GM10847 (cell line): ENCODE results near the gene SLC16A4.

Experiments
- POLR2A ChIP-seq: IDR thresholded peaks from 2 replicates; pipeline ENCODE4 v1.6.1; 2011; ENCODE audit not compliant: insufficient read length; ENCODE audit errors: extremely low read depth

The SLC16A4 gene

DNA sequence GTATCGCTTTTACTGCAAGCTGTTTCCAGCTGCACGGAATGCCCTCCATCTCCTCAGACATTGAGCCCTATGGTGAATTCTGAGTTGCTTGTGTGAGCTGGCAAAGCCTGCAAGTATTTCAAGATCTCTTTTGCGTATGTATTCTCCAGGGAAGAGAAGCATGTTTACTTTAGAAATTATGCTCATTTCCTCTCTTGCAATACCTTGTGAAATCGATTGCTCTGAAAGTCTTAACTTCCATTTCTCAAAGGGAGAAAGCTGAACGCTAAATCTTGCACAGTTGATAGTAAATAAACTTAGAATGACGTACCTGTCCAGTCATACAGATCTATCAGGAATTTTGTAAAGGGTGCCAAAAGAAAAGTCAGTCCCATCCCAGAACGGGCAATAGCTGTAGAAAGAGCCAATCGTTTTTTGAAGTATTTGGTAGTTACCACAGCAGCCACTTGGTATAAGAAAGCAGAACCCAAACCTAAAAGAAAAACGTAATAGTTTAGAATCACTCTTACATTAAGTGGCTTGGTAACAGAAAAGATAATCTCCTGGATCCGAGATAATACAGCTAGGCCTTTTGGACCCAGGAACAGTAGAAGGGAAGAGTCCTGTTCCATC is 10.0 kb downstream of the SLC16A4 start:
- TF ChIP-seq POLR2A: no peak

DNA sequence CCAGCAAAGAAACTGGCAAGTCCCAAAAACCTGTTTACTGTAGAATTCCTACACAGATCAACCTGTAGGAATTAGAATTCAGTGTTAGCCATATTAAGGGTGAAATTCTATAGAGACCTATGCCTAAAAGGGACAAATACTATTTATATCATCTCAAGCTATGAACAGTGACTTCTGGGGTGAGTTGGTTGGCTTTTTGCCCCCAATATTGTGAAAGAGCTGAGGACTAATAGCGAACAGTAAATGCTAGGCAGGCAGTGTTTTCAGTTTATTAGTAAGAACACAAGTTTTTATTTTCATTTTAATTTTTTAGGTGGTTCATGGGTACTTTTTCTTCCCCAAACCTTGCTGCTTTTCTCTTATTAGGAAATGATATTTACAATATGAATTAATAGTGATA is 15.3 kb downstream of the SLC16A4 start:
- no peak for TF ChIP-seq POLR2A

DNA sequence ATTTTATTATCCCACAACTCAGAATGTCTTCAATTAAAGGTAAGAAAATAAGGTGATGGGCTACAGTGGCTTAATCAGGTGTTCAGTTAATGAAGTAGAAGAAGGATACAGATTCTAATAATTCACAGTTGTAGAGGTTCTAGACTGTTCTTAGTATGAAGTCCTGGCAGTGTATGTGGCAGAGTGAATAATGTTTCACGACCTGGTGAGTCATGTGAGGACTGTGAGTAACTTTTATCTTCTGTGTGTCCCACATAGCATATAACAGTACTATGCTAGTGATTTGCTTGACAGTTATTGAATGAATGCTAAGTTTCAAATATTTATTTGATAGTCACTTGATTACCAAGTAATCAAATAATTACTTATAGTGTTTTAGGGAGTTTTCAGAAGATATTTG is 20.0 kb downstream of the SLC16A4 start:
- TF ChIP-seq POLR2A: no peak

DNA sequence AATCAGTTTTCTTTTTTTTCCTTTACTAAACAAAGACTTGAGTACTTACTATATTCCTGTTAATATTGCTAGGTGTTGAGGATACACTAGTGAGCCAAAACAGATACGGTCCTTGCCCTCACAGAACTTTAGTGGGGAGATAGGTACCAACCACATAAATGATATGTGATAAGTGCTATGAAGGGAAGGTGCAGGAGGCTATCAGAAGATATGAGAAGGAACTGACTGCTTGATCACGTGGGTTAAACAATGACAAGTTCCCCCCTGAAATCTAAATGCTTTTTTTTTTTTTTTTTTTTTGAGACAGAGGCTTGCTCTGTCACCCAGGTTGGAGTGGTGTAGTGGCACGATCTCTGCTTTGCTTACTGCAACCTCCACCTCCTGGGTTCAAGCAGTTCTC is 26.6 kb downstream of the SLC16A4 start:
- TF ChIP-seq POLR2A: no peak

DNA sequence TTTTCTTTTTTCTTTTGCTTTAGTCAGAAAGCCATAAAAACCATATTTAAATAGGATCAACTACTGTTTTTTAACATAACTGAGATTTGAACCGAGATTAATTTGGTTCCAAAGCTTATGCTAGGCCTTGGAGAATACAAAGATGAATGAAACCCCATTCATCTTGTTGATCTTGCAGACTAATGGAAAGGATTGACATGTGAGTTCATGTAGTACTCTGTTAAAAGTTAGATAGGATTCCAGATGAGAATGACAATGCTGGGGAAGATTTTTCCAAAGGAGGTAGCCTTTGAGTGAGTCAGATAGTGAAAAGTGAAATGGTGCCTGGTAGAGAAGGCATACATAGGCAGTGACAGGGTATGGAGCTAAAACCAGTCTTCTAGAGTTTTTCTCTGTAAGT is 29.0 kb downstream of the SLC16A4 start:
- TF ChIP-seq POLR2A: no peak

DNA sequence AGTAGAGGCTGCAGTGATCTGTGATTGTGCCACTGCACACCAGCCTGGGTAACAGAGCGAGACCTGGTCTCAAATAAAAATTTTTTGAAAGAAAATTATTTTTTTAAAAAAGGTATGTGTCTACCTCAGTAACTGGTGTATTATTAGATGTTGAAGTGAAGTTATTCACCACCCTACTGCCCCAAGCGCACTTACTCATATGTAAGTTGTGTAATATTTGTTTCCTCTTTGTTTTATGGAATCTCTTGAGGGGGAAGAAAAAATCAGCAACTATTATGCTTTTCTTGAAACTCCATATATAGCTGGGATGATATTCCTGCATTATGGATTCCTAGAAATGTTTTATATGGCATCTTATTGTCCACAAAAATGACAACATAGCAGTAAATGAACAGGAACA is 30.4 kb downstream of the SLC16A4 start:
- no peak for TF ChIP-seq POLR2A

DNA sequence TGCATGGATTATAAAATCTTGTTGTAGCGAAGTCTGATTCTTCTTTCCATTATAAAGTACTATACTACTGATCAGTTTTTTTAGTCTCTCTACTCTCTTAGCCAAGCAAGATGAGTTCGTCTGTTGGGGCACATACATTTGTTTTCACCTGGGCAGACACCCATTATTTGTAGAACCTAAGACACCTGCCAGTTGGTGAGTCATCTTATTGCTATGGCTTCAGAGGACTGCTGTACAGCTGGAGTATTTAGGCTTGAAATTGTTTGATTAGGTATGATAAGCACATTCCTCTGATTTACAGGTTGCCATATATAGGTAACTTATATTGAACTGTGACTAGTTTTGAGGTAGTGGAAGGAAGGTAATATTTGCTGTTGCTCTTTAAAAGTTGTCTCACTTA is 34.4 kb downstream of the SLC16A4 start:
- no peak for TF ChIP-seq POLR2A

DNA sequence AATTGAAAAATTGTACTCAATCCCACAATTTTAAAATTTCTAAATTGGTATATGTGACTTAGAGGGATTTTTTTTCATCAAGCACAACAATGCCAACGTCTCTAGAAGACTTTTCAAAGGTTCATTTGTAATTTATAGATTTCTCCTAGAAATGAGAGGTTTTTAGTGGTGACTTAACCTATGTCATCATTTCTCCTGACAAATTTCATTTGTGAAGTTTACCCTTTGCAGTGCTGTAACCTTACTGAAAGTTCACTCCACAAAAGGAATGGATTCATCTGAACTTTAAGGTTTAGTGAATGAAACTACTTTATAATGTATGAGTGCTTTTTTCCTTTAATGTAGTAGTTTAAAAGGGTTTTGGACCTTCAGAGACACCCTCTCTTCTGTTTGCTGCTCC is 35.5 kb downstream of the SLC16A4 start:
- TF ChIP-seq POLR2A: no peak

DNA sequence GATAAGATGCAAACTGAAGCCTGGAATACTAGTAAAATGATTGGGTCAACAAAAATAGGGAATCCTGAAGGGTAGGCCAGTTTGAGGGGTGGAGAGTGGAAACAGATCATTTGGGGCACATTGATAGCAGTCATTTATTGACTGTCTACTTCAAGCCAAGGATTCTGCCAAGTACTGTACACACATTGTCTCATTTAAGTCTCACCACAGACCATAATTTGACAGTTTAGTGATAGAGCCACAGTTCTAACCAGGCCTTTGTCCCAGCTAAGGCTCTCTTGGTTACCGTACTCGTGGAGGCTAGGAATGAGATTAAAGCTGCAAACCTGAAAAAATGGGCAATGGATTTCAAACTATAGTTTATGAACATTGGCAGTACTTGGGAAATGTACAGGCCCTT is 40.5 kb downstream of the SLC16A4 start:
- no peak for TF ChIP-seq POLR2A

DNA sequence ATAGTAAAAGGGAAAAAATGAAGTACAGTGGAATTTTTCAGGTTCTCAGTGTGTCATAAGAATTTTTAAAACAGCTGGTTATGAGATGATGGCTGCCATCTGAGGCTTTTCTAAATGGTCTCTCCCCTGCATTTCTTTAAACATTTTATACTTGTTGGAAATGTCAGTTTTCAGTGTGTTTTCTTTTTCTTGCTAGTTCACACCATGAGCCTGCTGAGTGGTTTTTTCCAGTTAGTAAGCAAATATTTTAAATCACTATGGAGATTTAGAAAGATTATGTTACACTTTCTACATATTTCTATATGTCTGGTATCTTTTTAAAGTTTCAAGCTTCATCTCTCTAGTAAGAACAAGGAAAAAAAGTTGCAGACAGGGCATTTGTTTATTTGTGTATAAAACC is 42.1 kb downstream of the SLC16A4 start:
- no peak for TF ChIP-seq POLR2A

DNA sequence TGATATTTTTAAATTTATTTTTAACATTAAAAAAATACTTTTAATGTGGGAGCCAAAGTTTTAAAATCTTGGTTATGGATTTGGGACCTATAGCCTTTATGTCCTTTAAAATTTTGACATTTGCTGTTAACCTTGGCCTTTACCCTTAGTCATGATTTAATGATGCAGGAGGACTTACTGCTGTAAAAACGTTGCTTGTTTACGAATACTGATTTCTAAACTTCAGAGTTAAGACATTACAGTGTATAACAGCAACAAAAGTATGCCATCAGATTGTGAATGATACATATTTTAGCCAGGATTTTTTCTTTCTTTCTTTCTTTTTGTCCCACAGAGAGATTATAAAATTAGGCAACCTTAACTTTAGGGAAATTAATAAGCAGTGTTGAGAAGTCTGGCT is 42.8 kb downstream of the SLC16A4 start:
- no peak for TF ChIP-seq POLR2A

DNA sequence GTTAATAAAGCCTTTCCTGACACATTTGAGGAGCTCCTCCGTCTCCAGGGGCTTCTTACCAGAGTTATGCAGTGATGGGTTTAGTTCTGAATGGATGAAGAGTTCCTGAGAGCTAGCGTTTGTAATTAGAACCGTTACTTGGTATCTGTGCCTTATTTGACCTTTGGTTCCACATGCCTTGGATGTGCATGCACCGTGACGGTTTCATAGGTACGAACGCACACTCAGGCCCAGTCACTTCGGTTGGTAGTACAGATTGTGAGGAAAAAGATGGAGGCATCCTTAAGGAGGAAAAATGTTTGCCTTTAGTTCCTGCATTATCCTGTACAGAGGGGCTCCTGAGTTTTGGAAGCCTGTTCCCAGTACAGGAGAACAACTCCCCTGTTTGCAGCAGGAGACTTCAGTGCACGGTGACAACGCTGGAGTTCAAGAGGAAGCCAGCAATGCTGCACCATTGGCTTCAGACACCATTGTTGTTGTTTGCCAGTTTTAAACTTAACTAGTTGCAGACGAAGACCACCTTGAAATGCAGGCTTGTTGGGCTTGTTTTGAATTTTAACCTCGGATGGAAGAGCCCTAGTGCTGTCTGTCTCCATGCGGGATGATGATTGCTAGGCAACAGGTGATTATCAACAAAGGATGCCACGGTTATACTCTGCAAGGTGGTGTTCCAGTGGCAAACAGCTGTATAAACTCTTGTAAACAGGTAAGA is 43.5 kb downstream of the SLC16A4 start:
- TF ChIP-seq POLR2A: no peak

DNA sequence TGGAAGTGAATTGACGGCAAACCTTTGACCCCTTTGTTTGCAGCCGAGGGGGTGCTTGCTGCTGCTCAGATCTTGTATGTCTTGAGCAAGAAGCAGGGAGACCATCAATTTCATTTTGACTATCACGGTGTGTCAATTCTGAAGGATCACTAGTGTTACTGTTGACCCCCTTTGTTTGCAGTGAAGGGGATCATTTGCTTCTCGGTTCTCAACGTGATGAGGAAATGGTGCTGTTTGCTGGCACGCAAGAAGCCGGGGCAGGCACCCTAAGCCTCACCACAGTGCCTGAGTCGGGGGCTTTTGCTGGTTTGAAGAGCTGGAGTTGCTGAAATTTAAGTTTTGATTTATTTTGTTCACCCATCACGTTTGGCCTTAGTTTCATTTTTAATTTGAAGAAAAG is 44.1 kb downstream of the SLC16A4 start:
- TF ChIP-seq POLR2A: no peak

DNA sequence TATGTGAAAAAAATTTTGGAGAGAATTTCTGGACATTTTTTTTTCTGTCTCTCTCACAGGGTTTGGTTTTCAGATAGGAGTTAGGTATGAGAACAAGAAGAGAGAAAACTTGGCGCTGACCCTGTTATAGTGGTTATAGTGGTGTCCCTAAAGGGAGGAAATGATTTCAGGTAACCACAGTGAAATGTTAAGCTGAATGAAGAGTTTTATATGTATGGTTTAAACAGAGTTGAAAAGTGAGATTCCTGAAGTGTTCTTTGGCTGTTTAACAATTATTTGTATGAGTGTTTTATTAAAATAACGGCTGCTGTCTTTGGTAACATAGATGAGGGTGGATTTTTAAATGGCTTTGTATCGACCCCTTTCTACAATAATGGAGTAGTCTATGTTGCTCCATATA is 45.3 kb downstream of the SLC16A4 start:
- TF ChIP-seq POLR2A: no peak

DNA sequence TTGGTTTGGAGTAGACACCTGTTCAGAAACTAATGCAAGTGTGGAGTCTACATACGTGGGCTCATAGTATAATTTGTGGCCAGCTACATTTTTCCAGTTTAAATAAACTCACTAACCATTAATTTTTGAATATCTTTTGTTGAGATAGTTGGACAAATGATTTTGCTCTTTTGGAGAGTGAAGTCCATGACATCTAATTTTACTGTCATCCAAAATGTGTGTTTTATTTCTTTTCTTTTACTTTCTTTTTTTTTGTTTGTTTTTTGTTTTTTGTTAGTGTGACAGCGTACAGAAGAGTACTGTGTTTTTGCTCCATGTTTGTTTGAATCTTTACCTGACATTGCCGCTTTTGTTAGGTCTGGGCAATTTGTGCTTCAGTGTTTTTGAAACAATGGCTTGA is 46.7 kb downstream of the SLC16A4 start:
- TF ChIP-seq POLR2A: no peak

DNA sequence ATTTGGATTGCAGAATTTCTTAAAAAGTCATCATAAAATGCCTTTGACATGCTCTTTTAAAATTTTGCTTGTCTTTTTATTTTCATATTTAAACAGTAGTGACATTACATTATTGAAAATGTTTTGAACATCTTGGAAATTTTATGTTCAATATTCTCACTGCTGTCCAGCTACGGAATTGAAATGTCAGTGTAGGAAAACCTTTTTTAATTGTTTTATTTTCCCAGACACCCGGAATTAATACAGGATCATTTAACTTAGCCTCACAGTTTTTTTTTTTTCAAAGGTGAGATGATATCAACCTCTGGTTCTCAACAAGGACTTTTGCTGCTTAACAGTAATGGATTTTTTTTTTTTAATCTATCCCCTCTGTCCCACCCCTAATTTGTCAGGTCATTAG is 47.6 kb downstream of the SLC16A4 start:
- TF ChIP-seq POLR2A: no peak

DNA sequence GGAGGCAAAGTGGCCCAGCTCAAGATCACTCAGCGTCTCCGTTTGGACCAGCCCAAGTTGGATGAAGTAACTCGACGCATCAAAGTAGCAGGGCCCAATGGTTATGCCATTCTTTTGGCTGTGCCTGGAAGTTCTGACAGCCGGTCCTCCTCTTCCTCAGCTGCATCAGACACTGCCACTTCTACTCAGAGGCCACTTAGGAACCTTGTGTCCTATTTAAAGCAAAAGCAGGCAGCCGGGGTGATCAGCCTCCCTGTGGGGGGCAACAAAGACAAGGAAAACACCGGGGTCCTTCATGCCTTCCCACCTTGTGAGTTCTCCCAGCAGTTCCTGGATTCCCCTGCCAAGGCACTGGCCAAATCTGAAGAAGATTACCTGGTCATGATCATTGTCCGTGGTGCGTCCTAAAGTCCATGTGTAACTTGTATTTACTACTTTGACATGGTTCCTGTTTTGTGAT is 48.9 kb downstream of the SLC16A4 start:
- no peak for TF ChIP-seq POLR2A

DNA sequence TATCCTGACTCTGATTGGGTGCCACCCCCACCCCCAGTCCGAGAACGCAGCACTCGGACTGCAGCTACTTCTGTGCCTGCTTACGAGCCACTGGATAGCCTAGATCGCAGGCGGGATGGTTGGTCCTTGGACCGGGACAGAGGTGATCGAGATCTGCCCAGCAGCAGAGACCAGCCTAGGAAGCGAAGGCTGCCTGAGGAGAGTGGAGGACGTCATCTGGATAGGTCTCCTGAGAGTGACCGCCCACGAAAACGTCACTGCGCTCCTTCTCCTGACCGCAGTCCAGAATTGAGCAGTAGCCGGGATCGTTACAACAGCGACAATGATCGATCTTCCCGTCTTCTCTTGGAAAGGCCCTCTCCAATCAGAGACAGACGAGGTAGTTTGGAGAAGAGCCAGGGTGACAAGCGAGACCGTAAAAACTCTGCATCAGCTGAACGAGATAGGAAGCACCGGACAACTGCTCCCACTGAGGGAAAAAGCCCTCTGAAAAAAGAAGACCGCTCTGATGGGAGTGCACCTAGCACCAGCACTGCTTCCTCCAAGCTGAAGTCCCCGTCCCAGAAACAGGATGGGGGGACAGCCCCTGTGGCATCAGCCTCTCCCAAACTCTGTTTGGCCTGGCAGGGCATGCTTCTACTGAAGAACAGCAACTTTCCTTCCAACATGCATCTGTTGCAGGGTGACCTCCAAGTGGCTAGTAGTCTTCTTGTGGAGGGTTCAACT is 49.5 kb downstream of the SLC16A4 start:
- no peak for TF ChIP-seq POLR2A
